ENCODE measurements around the gene TAF1B. TPM values are rescaled to one million over a fixed set of nuclear protein-coding genes. Genes with fewer than 3 reads are reported as not detected.

Gene TAF1B
- total RNA-seq, 1 donor from 2014 or later = 36.5 TPM

DNA sequence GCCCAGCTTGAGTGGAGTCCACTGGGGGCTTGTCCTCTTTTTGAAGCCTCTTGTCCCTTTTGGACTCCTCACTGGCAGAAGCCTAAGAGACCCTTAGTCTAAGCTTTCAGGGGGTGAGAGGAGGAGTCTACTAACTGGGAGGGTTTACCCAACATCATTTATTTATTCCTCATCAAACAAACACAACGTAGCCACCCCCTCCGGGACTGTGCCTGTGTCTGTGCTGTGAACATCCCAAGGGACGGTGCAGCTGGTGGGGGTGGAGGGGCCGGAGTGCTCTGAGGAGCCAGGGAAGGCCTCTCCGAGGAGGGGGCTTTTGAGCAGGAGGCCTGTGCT lies 42.7 kb upstream of the TAF1B start:
- Histone ChIP-seq H3K4me3 (ENCODE audit: low read length in 3 of 3) (no peak overlapping the region), H3K9me3 (ENCODE audit: control insufficient read depth in 3 of 3, low read length in 3 of 3) (no peaks in the 10 kb centered on the region), H3K36me3 (ENCODE audit: control insufficient read depth in 3 of 3, insufficient read depth in 3 of 3, low read length in 3 of 3) (no peaks in the 10 kb centered on the region), H3K9ac (ENCODE audit: low read depth in 1 of 3, low read length in 3 of 3) (peak overlapping the region in 2 of 3 donors; percentile 25 to 45), H3K27ac (ENCODE audit: low read depth, low read length) (peak overlapping the region; percentile 73), H3K27me3 (ENCODE audit: control insufficient read depth in 3 of 3, insufficient read depth in 3 of 3, low read length in 3 of 3) (no peaks in the 10 kb centered on the region), H3K4me1 (ENCODE audit: control insufficient read depth in 3 of 3, insufficient read depth in 3 of 3, low read length in 3 of 3) (peaks cover 27 to 45% (median 39%) of the 10 kb centered on the region in 3 donors)

DNA sequence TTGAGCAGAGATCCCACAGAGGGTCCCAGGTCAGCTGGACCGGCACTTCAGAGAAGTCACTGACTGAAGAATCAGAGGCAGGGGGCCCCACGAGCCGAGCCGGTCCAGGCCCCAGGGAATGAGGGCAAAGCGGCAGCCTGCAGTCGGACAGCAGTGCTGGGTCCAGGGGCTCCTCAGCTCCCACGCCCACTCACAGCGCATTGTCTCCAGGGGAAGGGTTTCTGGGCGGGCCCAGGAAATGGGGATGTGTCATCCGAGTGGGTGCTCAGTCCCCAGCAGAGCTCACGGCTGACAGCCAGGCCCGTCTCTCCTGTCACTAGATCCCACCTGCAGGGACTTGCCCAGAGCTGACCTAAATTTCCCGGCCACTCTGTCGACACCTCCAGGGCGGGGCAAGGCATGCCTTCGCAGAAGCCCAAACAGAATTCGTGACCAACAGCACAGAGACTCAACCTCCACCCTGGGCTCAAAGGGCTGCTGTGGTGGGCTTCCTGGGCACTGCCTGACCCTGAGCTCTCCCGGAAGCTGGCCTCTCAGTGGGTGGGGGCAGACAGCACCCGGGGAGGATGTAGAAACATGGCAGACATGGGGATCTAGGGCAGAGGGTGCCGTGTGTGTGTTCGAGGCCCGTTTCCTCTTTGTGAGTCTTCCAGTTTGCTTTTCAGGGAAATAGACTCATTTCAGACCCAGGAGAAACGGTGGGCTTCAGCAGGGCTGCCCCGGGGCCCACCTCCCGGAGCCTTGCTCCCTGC lies 42.1 kb upstream of the TAF1B start:
- peak overlapping the region in 2 of 3 donors; percentile 33 to 45 for H3K9ac ChIP-seq (ENCODE audit: low read depth in 1 of 3, low read length in 3 of 3)
- H3K27ac ChIP-seq (ENCODE audit: low read depth, low read length) = peak overlapping the region; percentile 73

DNA sequence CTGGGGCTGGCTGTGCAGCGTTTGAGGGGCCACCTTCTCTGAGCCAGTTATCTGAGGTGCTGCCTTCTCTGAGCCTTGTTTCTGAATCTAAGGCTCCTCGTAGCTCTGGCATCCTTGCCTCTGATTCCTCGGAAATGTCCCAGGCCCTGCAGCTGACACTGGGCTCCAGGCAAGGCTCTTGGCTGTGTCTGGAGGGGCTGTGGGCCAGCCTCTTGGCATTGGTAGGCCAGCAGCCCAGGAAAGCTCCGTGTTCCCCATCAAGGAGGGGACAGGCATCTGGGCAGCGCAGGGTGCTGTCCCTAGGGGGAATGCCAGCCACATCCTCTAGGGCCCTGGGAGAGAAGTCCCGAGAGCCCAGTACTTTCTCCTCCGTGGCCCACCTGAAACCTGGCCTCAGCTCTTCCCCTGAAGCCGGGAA lies 40.7 kb upstream of the TAF1B start:
- no peak overlapping the region for H3K9ac ChIP-seq (ENCODE audit: low read depth in 1 of 3, low read length in 3 of 3)
- no peak overlapping the region for H3K27ac ChIP-seq (ENCODE audit: low read depth, low read length)
- no peaks in the 10 kb centered on the region for H3K9me3 ChIP-seq (ENCODE audit: control insufficient read depth in 3 of 3, low read length in 3 of 3)
- H3K36me3 ChIP-seq (ENCODE audit: control insufficient read depth in 3 of 3, insufficient read depth in 3 of 3, low read length in 3 of 3) = no peaks in the 10 kb centered on the region
- peaks cover 0 to 3% (median 0%) of the 10 kb centered on the region in 3 donors for H3K27me3 ChIP-seq (ENCODE audit: control insufficient read depth in 3 of 3, insufficient read depth in 3 of 3, low read length in 3 of 3)
- H3K4me1 ChIP-seq (ENCODE audit: control insufficient read depth in 3 of 3, insufficient read depth in 3 of 3, low read length in 3 of 3) = peaks cover 27 to 49% (median 39%) of the 10 kb centered on the region in 3 donors
- no peak overlapping the region for H3K4me3 ChIP-seq (ENCODE audit: low read length in 3 of 3)

More for the DNA sequence above, 42.1 kb upstream of the TAF1B start:
- H3K4me1 ChIP-seq (ENCODE audit: control insufficient read depth in 3 of 3, insufficient read depth in 3 of 3, low read length in 3 of 3) = peaks cover 27 to 49% (median 39%) of the 10 kb centered on the region in 3 donors
- H3K27me3 ChIP-seq (ENCODE audit: control insufficient read depth in 3 of 3, insufficient read depth in 3 of 3, low read length in 3 of 3) = no peaks in the 10 kb centered on the region
- no peak overlapping the region for H3K4me3 ChIP-seq (ENCODE audit: low read length in 3 of 3)
- no peaks in the 10 kb centered on the region for H3K9me3 ChIP-seq (ENCODE audit: control insufficient read depth in 3 of 3, low read length in 3 of 3)
- no peaks in the 10 kb centered on the region for H3K36me3 ChIP-seq (ENCODE audit: control insufficient read depth in 3 of 3, insufficient read depth in 3 of 3, low read length in 3 of 3)

DNA sequence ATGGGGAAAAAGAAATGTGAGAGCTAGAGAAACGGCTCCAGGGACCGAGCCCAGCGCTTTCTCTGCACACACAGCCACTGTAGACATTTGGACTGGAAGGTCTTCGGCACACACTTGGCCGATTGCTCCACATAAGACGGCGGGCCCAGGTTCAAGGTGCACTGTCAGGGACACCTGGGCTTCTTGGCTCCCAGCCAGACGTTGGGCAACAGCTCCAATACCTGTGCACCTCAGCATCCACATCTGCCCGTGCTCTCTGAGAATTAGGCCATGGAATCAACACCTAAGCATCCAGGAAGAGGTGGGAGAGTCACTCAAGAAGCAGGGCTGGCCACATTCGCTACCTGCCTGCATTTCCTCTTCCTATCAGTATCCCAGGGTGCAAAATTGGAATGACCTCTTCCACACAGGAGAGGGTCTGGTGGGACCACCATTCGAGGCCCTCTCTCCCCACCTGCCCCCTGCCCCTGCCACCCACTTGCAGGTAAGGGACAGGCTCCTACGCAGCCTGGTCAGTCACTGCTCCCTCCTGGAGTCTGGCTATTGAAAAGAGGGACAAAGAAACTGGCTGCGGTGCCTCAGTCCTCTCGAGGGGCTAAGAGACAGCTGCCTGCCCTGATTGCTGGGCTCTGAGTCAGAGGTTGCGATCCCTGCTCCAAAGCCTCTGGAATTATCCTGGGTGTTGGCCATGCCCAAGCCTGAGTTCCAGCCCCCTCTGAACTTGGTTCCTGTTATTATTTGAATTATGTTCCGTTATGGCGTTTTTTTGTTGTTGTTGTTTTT lies 40.1 kb upstream of the TAF1B start:
- Histone ChIP-seq H3K4me3 (ENCODE audit: low read length in 3 of 3) (no peak overlapping the region), H3K27ac (ENCODE audit: low read depth, low read length) (no peak overlapping the region), H3K9ac (ENCODE audit: low read depth in 1 of 3, low read length in 3 of 3) (no peak overlapping the region), H3K4me1 (ENCODE audit: control insufficient read depth in 3 of 3, insufficient read depth in 3 of 3, low read length in 3 of 3) (peaks cover 27 to 49% (median 39%) of the 10 kb centered on the region in 3 donors), H3K9me3 (ENCODE audit: control insufficient read depth in 3 of 3, low read length in 3 of 3) (no peaks in the 10 kb centered on the region), H3K36me3 (ENCODE audit: control insufficient read depth in 3 of 3, insufficient read depth in 3 of 3, low read length in 3 of 3) (no peaks in the 10 kb centered on the region), H3K27me3 (ENCODE audit: control insufficient read depth in 3 of 3, insufficient read depth in 3 of 3, low read length in 3 of 3) (peaks cover 0 to 3% (median 0%) of the 10 kb centered on the region in 3 donors)

DNA sequence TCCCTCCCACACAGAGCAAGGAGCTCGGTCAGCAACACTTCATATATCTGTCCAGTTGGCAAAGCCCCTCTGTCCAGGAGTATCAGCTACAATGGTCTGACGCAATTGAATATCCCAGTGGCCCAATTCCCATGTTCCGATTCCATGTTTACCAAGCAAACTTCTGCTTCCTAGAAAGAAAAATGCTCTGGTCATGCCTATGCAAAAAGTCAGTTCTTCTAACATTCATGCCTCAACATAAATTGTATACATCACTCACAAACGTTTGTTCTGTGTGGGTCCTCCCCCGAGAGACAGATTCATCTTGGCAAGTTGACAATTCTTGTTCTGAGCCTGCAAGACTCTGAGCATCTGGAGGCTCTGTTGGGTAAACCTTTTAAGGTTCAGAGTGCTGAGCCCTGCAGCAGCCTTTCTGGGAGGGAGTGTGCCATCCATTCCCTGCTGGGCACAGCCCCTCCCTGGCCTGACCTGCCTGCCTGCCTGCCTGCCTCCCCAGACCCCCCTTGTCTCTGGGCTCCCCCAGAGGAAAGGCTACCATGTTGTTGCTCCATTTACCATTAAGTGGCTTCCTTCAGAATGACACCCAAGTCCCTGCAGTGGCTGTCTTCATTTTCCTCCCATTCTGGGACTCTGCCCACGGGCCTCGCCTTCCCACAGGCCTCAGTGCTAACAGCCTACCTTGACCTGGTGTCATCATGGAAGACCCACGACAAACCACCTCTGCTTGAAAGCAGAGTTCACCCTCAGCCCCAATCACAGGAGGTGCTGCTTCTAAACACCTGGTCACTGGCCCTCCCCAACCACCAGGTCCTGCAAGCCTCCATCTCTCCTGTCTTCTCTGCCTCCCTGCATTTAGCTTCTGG lies 37.6 kb upstream of the TAF1B start:
- H3K9ac ChIP-seq (ENCODE audit: low read depth in 1 of 3, low read length in 3 of 3) = no peak overlapping the region

DNA sequence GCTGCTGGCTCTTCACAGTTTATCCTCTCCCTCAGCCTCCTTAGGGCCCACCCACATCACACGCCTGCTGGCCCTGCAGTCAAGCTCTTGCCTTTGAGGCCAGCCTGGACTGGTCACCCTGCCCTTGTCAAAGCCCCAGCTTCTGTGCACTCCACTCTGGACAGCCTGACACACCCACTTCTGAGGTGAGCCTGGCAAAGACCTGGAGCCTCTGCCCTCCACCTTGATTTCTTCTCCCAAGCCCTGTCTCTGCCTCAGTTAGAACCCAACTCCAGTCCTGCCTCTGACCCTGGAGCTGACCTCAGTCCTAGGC lies 37.0 kb upstream of the TAF1B start:
- H3K4me1 ChIP-seq (ENCODE audit: control insufficient read depth in 3 of 3, insufficient read depth in 3 of 3, low read length in 3 of 3) = peaks cover 17 to 26% (median 24%) of the 10 kb centered on the region in 3 donors
- no peak overlapping the region for H3K27ac ChIP-seq (ENCODE audit: low read depth, low read length)
- H3K9ac ChIP-seq (ENCODE audit: low read depth in 1 of 3, low read length in 3 of 3) = no peak overlapping the region
- no peaks in the 10 kb centered on the region for H3K36me3 ChIP-seq (ENCODE audit: control insufficient read depth in 3 of 3, insufficient read depth in 3 of 3, low read length in 3 of 3)
- H3K9me3 ChIP-seq (ENCODE audit: control insufficient read depth in 3 of 3, low read length in 3 of 3) = no peaks in the 10 kb centered on the region
- peaks cover 0 to 3% (median 0%) of the 10 kb centered on the region in 3 donors for H3K27me3 ChIP-seq (ENCODE audit: control insufficient read depth in 3 of 3, insufficient read depth in 3 of 3, low read length in 3 of 3)
- H3K4me3 ChIP-seq (ENCODE audit: low read length in 3 of 3) = no peak overlapping the region

More for the DNA sequence above, 37.6 kb upstream of the TAF1B start:
- Histone ChIP-seq H3K4me1 (ENCODE audit: control insufficient read depth in 3 of 3, insufficient read depth in 3 of 3, low read length in 3 of 3) (peaks cover 21 to 31% (median 29%) of the 10 kb centered on the region in 3 donors), H3K27ac (ENCODE audit: low read depth, low read length) (no peak overlapping the region), H3K9me3 (ENCODE audit: control insufficient read depth in 3 of 3, low read length in 3 of 3) (no peaks in the 10 kb centered on the region), H3K36me3 (ENCODE audit: control insufficient read depth in 3 of 3, insufficient read depth in 3 of 3, low read length in 3 of 3) (no peaks in the 10 kb centered on the region), H3K4me3 (ENCODE audit: low read length in 3 of 3) (no peak overlapping the region), H3K27me3 (ENCODE audit: control insufficient read depth in 3 of 3, insufficient read depth in 3 of 3, low read length in 3 of 3) (peaks cover 0 to 3% (median 0%) of the 10 kb centered on the region in 3 donors)

DNA sequence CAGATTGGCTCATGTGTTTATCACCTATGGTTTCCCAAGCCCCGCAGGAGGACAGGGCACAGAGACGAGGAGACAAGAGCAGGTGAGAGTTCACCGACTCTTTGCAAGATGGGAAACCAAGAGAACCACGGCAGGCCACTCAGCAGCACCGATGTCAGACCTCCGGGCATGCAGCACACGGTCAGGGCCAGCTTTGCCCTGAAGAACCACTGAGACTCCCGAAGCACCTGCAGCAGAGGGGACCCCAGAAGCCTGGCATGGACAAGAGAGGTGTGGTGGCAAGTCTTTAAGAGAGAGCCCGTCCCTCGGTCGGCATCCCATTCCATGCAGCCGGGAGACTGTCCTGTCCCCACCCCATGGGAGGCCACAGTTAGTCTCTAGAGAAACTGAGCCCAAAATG lies 36.6 kb upstream of the TAF1B start:
- Histone ChIP-seq H3K36me3 (ENCODE audit: control insufficient read depth in 3 of 3, insufficient read depth in 3 of 3, low read length in 3 of 3) (no peaks in the 10 kb centered on the region), H3K9me3 (ENCODE audit: control insufficient read depth in 3 of 3, low read length in 3 of 3) (no peaks in the 10 kb centered on the region), H3K27ac (ENCODE audit: low read depth, low read length) (no peak overlapping the region), H3K4me1 (ENCODE audit: control insufficient read depth in 3 of 3, insufficient read depth in 3 of 3, low read length in 3 of 3) (peaks cover 13 to 26% (median 24%) of the 10 kb centered on the region in 3 donors), H3K9ac (ENCODE audit: low read depth in 1 of 3, low read length in 3 of 3) (no peak overlapping the region), H3K4me3 (ENCODE audit: low read length in 3 of 3) (no peak overlapping the region), H3K27me3 (ENCODE audit: control insufficient read depth in 3 of 3, insufficient read depth in 3 of 3, low read length in 3 of 3) (peaks cover 0 to 3% (median 0%) of the 10 kb centered on the region in 3 donors)

DNA sequence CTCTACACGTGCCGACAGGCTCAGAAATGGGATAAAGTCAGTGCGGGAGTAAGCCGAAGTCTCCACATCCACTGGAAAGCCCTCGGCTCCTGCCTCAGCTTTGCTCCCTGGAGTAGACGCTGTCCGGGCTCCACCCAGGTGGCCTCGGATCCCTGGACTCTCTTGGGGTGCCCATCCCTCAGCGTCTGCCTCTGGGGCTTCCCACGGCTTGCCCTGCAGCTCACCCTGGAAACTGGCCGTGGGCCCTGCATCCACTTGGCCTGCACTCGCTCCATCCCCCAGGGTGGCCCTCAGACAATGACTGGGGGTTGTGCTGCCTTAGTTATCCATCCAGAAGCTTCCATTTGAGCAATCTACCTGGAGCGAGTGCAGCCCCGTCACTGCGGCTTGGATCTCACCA lies 36.2 kb upstream of the TAF1B start:
- no peak overlapping the region for H3K27ac ChIP-seq (ENCODE audit: low read depth, low read length)
- peaks cover 0 to 3% (median 0%) of the 10 kb centered on the region in 3 donors for H3K27me3 ChIP-seq (ENCODE audit: control insufficient read depth in 3 of 3, insufficient read depth in 3 of 3, low read length in 3 of 3)
- H3K4me1 ChIP-seq (ENCODE audit: control insufficient read depth in 3 of 3, insufficient read depth in 3 of 3, low read length in 3 of 3) = peaks cover 11 to 26% (median 24%) of the 10 kb centered on the region in 3 donors
- H3K4me3 ChIP-seq (ENCODE audit: low read length in 3 of 3) = no peak overlapping the region
- H3K9ac ChIP-seq (ENCODE audit: low read depth in 1 of 3, low read length in 3 of 3) = no peak overlapping the region
- no peaks in the 10 kb centered on the region for H3K36me3 ChIP-seq (ENCODE audit: control insufficient read depth in 3 of 3, insufficient read depth in 3 of 3, low read length in 3 of 3)
- no peaks in the 10 kb centered on the region for H3K9me3 ChIP-seq (ENCODE audit: control insufficient read depth in 3 of 3, low read length in 3 of 3)

DNA sequence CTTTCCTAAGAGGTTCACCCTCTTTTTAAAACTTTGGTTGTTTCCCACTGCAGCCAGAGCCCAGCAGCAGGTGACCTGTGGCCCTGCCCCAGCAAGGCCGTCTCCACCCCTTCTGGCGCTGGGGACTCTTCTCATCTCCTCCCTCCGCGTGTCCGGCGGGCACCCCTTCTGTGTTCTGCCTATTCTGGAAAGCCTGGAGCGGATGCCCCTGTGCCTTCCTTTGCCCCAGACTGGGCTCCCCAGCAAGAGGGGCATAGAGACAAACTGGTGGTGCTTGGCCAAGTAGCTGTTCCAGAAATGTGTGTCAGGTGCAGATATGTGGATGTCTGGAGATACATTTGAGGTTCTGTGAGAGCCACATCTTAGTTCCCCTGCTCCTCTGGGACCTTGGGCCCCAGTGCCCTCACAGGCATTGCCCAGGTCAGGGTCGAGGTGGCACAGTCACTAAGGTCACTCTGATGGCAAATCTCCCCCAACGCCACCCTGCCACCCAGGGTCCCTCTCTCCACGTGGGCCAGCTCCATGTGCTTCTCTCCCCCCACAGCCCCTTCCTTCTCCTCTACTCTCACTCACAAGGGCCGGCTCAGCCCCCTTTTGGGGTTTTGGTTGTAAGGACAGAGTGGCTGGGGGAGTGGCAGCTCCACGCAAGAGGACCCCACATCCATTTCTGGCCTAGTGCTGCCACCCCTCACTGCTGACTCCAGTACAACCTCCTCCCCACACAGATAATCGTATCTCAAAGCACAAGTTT lies 35.5 kb upstream of the TAF1B start:
- peaks cover 4 to 20% (median 19%) of the 10 kb centered on the region in 3 donors for H3K4me1 ChIP-seq (ENCODE audit: control insufficient read depth in 3 of 3, insufficient read depth in 3 of 3, low read length in 3 of 3)
- H3K27me3 ChIP-seq (ENCODE audit: control insufficient read depth in 3 of 3, insufficient read depth in 3 of 3, low read length in 3 of 3) = peaks cover 0 to 3% (median 0%) of the 10 kb centered on the region in 3 donors
- no peak overlapping the region for H3K27ac ChIP-seq (ENCODE audit: low read depth, low read length)
- H3K9ac ChIP-seq (ENCODE audit: low read depth in 1 of 3, low read length in 3 of 3) = no peak overlapping the region
- H3K4me3 ChIP-seq (ENCODE audit: low read length in 3 of 3) = no peak overlapping the region
- no peaks in the 10 kb centered on the region for H3K36me3 ChIP-seq (ENCODE audit: control insufficient read depth in 3 of 3, insufficient read depth in 3 of 3, low read length in 3 of 3)
- no peaks in the 10 kb centered on the region for H3K9me3 ChIP-seq (ENCODE audit: control insufficient read depth in 3 of 3, low read length in 3 of 3)
